Kidney (tissue), 14 donors: ENCODE measurements around the gene RBMS3. TPM values are rescaled to one million over a fixed set of nuclear protein-coding genes. Genes with fewer than 3 reads are reported as not detected.

Source experiments
- DNase-seq, 5 donors: peaks; one replicate each; pipeline ENCODE4 v3.0.0-alpha.2; 2013 to 2020
- FAIRE-seq: peaks from 2 replicates; lab custom pipeline; 2012; peaks lifted over from hg19 to GRCh38; lab: Jason Lieb, UNC
- H3K27ac ChIP-seq, 2 donors: one replicate each; pipeline ENCODE4 v1.7.0; 2013; ENCODE audit warnings: low read depth in 2 of 2, low read length in 2 of 2, inconsistent platforms in 1 of 2
- H3K27me3 ChIP-seq: one replicate; pipeline ENCODE4 v1.7.1; 2013; ENCODE audit warnings: low read length, inconsistent platforms; ENCODE audit not compliant: control insufficient read depth, insufficient read depth
- H3K36me3 ChIP-seq, 3 donors: one replicate each; pipeline versions ENCODE4 v1.7.0 to v1.7.1; 2013; ENCODE audit warnings: low read length in 3 of 3, control low read depth in 1 of 3, inconsistent platforms in 1 of 3; ENCODE audit not compliant: insufficient read depth in 3 of 3, control insufficient read depth in 2 of 3
- H3K4me1 ChIP-seq, 3 donors: one replicate each; pipeline versions ENCODE4 v1.7.0 to v1.7.1; 2013; ENCODE audit warnings: low read length in 3 of 3, inconsistent platforms in 1 of 3, low read depth in 1 of 3; ENCODE audit not compliant: control insufficient read depth in 2 of 3, insufficient read depth in 2 of 3
- H3K4me3 ChIP-seq, 3 donors: one replicate each; pipeline versions ENCODE4 v1.7.0 to v1.8.1; 2013; ENCODE audit warnings: low read length in 3 of 3, control low read depth in 1 of 3, inconsistent platforms in 1 of 3
- H3K9ac ChIP-seq, 3 donors: one replicate each; pipeline versions ENCODE4 v1.7.0 to v1.7.1; 2013; ENCODE audit warnings: low read length in 3 of 3, control low read depth in 1 of 3, inconsistent platforms in 1 of 3
- H3K9me3 ChIP-seq, 3 donors: one replicate each; pipeline versions ENCODE4 v1.7.0 to v1.7.1; 2013; ENCODE audit warnings: low read length in 3 of 3, control low read depth in 1 of 3, inconsistent platforms in 1 of 3; ENCODE audit not compliant: control insufficient read depth in 2 of 3, insufficient read depth in 1 of 3
- intact Hi-C: fragments of 100-400 bp; cut with DNase I; formaldehyde crosslinking; loops from one replicate; pipeline ENCODE4 v1.11.1; 2022
- polyA plus RNA-seq: library from polyadenylated mRNA; stranded (reverse); fragments of 350-450 nt; fragmentation: Illumina TruSeq; extraction: RNeasy Lipid Tissue Mini Kit (QIAGEN cat#74804); gene quantifications from one replicate; pipeline ENCODE4 v1.2.3, GENCODE V29; 2014; ENCODE audit warnings: low read depth, low replicate concordance; ENCODE audit not compliant: insufficient read depth
- total RNA-seq: library from RNA; stranded (reverse); fragmentation: NEBNext Ultra II Directional; extraction: Animal tissue kit (Norgen Biotek cat#: 25700); gene quantifications from one replicate; pipeline ENCODE4 v1.2.1, GENCODE V29; 2021
- TF ChIP-seq, protein P1 (sequence below): IDR thresholded peaks from 3 replicates; pipeline ENCODE4 v1.5.1; 2012; ENCODE audit warnings: mild to moderate bottlenecking, moderate library complexity, borderline replicate concordance; ENCODE audit not compliant: insufficient read depth; ENCODE audit errors: extremely low read depth
- donor health status: control.
- donor health status: control.
- donor health status: control.
- donor health status: control.
- donor health status: control.
- donor health status: DM: yes; HTN: yes; CAD: no.
- donor health status: Normal renal cell carcinoma (clear cell type).

RBMS3 gene
- total and polyA plus RNA-seq, 2 donors from 2014 or later, result 3.2 to 48.8 TPM

DNA sequence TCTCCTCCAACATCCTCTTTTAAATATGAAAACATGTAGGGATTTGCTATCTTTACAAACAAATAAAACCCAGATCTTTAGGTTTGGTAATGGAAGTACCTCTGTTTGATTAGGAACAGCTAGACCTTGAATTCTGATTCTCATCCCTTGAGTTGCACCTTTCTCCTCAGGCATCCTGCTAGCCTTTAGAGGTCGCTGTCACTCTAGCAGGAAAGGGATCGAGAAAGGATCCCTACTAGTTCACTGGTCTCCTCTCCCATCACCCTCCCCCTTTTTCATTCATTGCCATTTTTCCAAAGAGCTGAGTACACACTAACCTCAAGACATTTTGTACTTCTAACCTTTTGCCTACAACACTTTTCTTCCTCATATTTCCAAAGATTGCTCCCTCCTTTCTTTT, 569.8 kb downstream of the RBMS3 start:
- Histone ChIP-seq H3K27me3 (no peaks in the 10 kb centered on the region), H3K27ac (no peak overlapping the region), H3K4me1 (no peaks in the 10 kb centered on the region), H3K4me3 (no peak overlapping the region), H3K9ac (no peak overlapping the region), H3K9me3 (no peaks in the 10 kb centered on the region), H3K36me3 (no peaks in the 10 kb centered on the region)
- no peak for DNase-seq
- intact Hi-C loops, result no loop called here
- TF ChIP-seq, protein P1, sequence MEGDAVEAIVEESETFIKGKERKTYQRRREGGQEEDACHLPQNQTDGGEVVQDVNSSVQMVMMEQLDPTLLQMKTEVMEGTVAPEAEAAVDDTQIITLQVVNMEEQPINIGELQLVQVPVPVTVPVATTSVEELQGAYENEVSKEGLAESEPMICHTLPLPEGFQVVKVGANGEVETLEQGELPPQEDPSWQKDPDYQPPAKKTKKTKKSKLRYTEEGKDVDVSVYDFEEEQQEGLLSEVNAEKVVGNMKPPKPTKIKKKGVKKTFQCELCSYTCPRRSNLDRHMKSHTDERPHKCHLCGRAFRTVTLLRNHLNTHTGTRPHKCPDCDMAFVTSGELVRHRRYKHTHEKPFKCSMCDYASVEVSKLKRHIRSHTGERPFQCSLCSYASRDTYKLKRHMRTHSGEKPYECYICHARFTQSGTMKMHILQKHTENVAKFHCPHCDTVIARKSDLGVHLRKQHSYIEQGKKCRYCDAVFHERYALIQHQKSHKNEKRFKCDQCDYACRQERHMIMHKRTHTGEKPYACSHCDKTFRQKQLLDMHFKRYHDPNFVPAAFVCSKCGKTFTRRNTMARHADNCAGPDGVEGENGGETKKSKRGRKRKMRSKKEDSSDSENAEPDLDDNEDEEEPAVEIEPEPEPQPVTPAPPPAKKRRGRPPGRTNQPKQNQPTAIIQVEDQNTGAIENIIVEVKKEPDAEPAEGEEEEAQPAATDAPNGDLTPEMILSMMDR, result no peak
- FAIRE-seq, result no peak

DNA sequence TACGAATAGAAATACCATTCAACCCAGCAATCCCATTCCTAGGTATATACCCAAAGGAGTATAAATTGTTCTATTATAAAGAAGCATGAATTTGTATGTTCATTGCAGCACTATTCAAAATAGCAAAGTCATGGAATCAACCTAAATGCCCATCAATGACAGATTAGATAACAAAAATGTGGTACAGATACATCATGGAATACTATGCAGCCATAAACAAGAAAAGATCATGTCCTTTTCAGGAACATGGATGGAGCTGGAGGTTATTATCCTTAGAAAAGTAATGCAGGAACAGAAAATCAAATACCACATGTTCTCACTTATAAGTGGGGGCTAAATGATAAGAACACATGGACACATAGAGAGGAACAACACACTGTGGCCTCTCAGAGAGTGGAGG, 571.9 kb downstream of the RBMS3 start:
- intact Hi-C loops, result no loop called here
- Histone ChIP-seq H3K4me3 (no peak overlapping the region), H3K27ac (no peak overlapping the region), H3K9ac (no peak overlapping the region), H3K27me3 (no peaks in the 10 kb centered on the region), H3K4me1 (no peaks in the 10 kb centered on the region), H3K36me3 (no peaks in the 10 kb centered on the region), H3K9me3 (no peaks in the 10 kb centered on the region)
- DNase-seq (no peak), FAIRE-seq (no peak)
- TF ChIP-seq, protein P1, result no peak

DNA sequence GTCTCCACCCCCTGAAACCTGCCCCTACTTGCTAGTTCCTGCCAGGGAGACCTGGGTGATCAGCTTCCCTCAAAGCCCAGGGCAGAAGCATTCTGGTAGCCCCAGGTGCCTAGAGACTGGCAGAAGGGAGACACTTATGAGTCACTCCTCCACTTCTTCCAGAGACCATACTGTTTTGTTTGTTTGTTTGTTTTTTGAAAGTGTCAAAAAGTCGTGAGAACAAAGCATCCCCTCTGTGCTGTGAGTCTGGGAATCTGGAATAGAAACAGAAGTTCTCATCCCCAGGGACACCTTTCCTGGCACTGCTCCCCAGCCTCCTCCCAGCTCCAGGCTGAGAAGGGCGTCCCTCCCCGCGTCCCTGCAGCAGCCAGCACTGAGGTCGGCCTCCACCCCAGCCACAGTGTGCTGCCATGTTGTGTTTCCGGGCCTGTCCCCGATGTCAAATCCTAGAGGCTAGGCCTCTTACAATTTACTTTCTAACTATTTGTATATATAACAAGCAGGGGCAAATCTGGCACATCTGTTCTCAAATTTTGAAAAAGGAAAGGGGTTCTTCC, 573.0 kb downstream of the RBMS3 start:
- no peak for FAIRE-seq
- DNase-seq, result peak in 1 of 5 donors; percentile 43
- H3K27me3 ChIP-seq, result no peaks in the 10 kb centered on the region
- H3K4me3 ChIP-seq, result no peak overlapping the region
- no peak overlapping the region for H3K9ac ChIP-seq
- no peaks in the 10 kb centered on the region for H3K4me1 ChIP-seq
- H3K27ac ChIP-seq, result no peak overlapping the region
- no peaks in the 10 kb centered on the region for H3K9me3 ChIP-seq
- H3K36me3 ChIP-seq, result no peaks in the 10 kb centered on the region
- TF ChIP-seq, protein P1, result no peak
- intact Hi-C loops, result no loop called here

DNA sequence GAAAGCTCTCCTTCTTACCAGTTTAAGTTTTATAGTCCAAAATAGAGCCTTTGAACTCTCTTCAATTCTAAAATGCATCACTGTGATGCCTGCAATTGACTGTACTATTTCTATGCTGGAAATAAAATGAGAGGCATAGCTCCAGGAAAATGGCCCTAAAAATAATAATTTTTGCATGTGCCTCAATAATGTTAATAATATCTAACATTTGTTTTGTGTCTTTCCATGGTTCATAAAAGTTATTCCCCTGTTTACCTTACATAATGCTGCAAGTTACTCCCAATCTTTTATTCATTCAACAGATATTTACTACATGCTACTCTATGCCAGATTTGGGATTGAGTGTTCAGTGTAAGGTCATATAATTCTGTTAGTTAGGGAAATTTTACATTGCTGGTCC, 574.0 kb downstream of the RBMS3 start:
- H3K36me3 ChIP-seq, result no peaks in the 10 kb centered on the region
- H3K4me3 ChIP-seq, result no peak overlapping the region
- FAIRE-seq (no peak), DNase-seq (no peak)
- no peaks in the 10 kb centered on the region for H3K27me3 ChIP-seq
- no peak overlapping the region for H3K9ac ChIP-seq
- no peaks in the 10 kb centered on the region for H3K9me3 ChIP-seq
- no peaks in the 10 kb centered on the region for H3K4me1 ChIP-seq
- intact Hi-C loops, result no loop called here
- TF ChIP-seq, protein P1, result no peak
- H3K27ac ChIP-seq, result no peak overlapping the region
